Renal cortical epithelial cell (primary cell): ENCODE measurements around the gene LMBR1. TPM values are rescaled to one million over a fixed set of nuclear protein-coding genes. Genes with fewer than 3 reads are reported as not detected.
"Not testable (repeated sequence)": the region's sequence is repeated elsewhere in the genome, so short reads cannot be mapped to it uniquely, and the experiment has no call there.

Experiments used
- DNase-seq: peaks from one replicate; pipeline ENCODE4 v3.0.0-alpha.2; 2011; ENCODE audit warnings: low read depth
- total RNA-seq: library from RNA; depleted of rRNA; stranded (reverse); fragments of >200 nt; gene quantifications from 2 replicates; pipeline ENCODE4 v1.2.3, GENCODE V29; 2014

Gene LMBR1
- total RNA-seq, 1 donor from 2014 or later = 65.2 TPM

DNA sequence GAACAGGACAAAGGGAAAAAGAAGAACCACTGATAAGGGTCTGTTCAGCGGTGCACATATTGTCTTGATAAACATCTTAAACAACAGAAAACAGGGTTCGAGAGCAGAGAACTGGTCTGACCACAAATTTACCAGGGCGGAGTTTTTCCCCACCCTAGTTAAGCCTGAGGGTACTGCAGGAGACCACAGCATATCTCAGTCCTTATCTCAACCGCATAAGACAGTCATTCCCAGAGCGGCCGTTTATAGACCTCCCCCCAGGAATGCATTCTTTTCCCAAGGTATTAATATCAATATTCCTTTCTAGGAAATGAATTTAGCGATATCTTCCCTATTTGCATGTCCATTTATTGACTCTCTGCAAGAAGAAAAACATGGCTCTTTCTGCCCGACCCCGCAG is 195.7 kb downstream of the LMBR1 start:
- DNase-seq = not testable (repeated sequence)

DNA sequence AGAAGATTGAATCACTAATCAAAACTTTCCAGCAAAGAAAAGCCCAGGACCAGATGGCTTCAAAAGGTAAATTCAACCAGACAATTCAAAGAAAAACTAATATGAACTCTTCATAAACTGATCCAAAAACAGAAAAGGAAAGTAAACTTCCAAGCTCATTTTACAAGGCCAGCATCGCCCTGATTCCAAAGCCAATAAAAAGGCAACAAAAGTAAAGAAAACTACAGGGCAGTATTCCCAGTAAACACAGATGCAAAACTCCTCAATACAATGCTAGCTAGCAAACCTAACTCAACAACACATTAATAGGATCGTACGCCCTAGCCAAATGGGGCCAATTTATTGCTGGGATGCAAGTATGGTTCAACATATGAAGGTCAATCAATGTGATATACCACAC is 199.4 kb downstream of the LMBR1 start:
- DNase-seq = no peak

DNA sequence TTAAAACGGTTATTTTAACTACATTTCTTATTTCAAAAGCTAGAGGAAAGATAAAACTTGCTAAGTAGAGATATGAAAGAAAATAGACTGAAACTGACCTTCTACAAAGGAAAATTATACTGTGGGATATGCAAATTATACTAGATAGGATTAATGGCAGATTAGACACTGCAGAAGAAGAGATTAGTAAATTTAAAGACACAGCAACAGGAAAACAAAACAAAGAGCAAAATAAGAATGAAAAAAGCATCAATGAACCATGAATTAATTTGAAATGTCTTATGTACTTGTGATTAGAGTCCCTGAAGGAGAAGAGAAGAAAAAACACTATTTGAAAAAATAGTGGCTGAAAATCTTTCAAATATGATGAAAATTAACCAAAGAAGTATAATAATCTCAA is 200.1 kb downstream of the LMBR1 start:
- no peak for DNase-seq

GRCh38 chr7:156691764-156692163 is 201.2 kb downstream of the LMBR1 start:
- DNase-seq = no peak

- DNase-seq = peak; percentile 36
Measured at GRCh38 chr7:156684661-156685060, 208.3 kb downstream of the LMBR1 start.

GRCh38 chr7:156684251-156684650 is 208.7 kb downstream of the LMBR1 start:
- DNase-seq = no peak

- DNase-seq = no peak
Measured at GRCh38 chr7:156682928-156683327, 210.1 kb downstream of the LMBR1 start.

DNA sequence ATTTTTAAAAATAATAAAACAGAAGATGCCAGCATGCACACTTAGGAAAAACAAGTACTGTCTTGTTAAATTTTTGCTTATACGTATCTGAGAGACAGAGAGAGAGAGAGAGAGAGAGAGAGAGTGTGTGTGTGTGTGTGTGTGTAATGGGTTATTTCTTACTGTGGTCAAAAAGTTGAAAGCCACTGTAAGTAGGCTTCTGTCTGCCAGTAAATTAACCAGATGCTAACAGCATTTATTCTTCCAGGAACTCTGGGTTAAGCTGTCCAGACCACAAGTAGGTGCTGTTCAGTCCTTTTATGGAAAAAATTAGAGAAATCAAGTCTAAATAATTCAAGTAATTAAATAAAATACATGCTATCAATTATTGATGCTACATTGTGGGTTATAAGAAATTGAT is 212.7 kb downstream of the LMBR1 start:
- peak; percentile 15 for DNase-seq

DNA sequence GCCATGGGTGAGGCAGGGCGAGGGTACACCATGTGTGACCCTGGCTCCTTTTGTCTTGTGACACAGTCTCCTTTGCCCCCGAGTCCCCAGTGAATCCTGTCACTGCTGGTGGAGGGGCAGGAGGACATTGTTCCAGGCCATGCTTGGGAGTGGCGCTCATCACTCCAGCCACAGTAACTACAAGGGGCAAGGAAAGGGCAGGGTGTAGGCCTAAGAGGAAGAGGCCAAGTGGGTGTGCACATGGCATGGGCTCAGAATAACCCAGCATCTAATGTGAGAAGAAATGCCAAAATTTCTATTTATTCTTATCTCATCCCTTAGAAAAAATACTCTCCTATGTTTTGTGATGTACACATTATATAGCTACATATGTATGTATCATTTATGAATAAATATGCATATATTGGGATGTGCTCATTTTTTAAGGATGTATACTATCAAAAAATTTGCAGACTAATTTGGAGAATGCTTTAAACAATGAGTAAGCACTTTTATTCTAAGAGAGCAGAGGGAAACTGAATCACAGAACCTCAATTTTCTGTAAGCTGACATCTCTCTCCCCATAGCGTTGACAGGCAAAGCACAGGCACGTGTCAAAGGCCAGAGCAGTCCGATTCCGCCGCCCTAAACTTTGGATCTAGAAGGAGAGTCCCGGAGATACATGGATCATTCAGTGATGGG is 215.5 kb downstream of the LMBR1 start:
- no peak for DNase-seq

GRCh38 chr7:156676263-156676662 is 216.7 kb downstream of the LMBR1 start:
- no peak for DNase-seq

GRCh38 chr7:156675721-156676120 is 217.3 kb downstream of the LMBR1 start:
- no peak for DNase-seq

DNA sequence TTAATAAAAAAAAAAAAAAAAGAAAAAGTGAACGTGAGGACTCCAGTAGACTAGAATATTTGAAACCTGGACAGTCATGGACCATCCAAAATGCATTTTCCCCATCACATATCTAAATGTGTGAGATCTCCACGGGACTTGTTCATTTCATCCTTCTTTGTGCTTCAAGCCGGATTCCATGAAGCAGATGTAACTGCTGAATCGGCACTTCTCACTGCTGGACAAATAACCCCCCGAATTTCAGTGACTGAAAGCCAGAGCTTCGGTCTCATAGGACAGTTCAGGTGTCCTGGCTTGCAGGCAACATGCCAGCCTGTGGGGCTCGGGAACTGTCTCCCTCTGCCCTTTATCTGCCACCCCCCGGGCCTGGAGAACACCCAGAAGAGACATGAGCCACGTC is 219.1 kb downstream of the LMBR1 start:
- no peak for DNase-seq

DNA sequence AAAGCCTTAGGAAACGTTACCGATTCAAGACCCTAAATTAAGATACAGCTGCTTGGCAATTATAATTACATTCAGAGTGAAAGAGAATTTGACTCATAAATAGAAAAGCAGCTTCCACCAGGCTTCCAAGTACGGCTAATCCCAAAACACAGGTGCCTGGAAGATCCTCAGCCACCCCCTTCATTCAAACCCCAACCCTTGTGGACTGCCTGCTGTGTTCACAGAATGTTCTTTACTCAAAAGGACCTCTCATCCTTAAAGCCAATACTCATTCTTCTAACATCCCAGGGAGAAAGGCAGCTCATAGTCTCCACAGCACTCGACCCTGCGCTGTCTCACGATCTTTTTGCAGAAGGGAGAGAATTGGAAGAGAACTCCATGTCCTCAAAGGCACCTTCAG is 219.5 kb downstream of the LMBR1 start:
- DNase-seq = no peak

GRCh38 chr7:156669035-156669828 is 223.8 kb downstream of the LMBR1 start:
- no peak for DNase-seq

DNA sequence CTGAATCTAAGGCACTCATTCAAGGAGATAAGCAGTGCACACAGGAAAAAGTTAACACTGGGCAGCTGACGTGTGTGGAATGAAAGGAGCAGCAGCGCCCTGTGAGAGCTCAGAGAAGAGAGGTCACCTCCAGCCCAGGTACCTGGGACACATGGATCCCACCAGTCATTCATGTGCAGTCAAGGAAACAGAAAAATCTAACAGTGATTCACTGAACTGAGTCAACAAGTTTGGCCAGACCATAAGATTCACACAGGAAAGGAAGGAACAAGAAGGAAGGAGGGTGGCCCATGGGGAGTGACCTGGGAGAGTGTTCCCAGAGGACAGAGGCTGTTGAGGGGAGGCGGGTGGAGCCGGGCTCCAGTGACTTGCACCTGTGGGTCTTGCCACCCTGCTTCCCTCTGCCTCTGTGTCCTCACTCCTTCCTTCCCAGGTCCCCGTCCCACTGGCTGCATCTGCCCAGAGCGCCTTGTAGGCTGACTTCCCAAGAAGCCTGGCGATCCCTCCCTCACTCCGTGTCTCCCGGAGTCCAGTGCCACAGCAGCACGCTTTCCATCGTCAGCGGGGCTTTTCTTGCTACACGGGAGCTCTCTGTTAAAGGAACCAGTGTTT is 224.7 kb downstream of the LMBR1 start:
- peak; percentile 51 for DNase-seq

DNA sequence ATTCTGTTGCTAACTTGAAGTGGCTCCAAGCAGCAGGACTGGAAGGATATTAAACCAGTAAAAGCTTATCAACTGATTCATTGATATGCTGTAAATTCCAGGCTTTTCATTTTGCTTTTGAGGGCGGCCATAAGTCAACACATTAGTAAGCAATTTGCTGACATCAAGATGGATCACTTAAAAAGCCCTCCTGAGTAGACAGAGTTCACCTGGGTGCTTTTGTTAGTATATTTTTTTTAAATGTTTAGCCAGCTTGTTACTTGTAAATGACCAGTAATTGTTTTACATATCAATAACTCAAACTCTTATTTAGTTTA is 225.9 kb downstream of the LMBR1 start:
- no peak for DNase-seq

- DNase-seq = no peak
Measured at GRCh38 chr7:156666368-156667109, 226.4 kb downstream of the LMBR1 start.

GRCh38 chr7:156665101-156665500 is 227.9 kb downstream of the LMBR1 start:
- DNase-seq = no peak

- DNase-seq = peak; percentile 18
Measured at GRCh38 chr7:156662277-156662676, 230.7 kb downstream of the LMBR1 start.

GRCh38 chr7:156661637-156662036 is 231.3 kb downstream of the LMBR1 start:
- DNase-seq = no peak

DNA sequence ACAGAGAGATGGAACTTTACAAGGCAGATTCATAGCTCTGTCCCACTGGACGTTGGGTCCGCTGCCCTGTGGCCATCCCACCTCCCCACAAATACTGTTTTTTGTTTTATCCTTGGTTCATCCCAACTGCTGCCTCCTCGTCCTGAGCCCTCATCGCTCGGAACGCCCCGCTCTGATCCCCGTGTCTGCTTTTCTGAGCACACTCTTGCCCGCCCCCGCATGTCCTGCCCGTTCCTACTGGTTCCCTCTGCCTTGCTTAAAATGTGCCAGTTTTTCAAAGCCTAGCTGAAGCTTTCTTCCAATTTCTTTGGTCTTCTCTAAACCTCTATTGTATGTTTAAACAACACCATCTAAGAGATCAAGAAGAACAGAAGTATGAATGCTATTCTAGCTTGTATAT is 233.0 kb downstream of the LMBR1 start:
- DNase-seq = peak; percentile 4

DNA sequence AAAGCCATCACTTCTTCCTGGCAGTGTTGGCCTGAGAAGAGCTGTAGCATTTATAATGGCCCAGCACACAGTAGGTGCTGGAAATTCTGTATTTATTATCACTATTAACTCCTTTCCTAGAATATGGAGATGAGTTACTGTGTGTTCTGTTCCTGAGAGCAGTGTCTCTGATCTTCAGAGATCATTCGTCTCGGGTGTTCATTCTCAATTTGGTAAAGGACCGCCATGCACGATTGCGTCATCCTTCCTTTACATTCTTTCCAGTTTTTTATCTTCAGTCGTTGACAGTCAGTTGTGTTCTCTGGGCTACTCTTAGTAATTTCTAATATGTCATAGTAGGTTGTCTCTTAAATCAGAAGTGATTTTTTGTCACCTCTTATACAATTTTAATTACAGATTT is 233.8 kb downstream of the LMBR1 start:
- no peak for DNase-seq
